A549 treated with DMSO at 1 μM for 4 hours (cell line): ENCODE data around the gene FAM53B. TPM values are rescaled to one million over a fixed set of nuclear protein-coding genes. Genes with fewer than 3 reads are reported as not detected.

Experiments used
- total RNA-seq: library from RNA; stranded (reverse); fragments of 200-300 nt; extraction: Qiagen RNA extraction; gene quantifications from 5 replicates; pipeline ENCODE4 v1.2.3, GENCODE V29; 2022; ENCODE audit warnings: low read depth

The FAM53B gene
- total RNA-seq, result 11.1 to 14.6 TPM (median 13.1 TPM) in 5 replicates

GRCh38 chr10:124744102-124745050, at the start of gene FAM53B:
TSS of gene FAM53B (minus strand) at chr10:124744378. CDS start at chr10:124706713, 37,665 bp downstream.

GRCh38 chr10:124791547-124792348, 47.6 kb upstream of the FAM53B start, which contains the start of gene EEF1AKMT2:
TSS of gene EEF1AKMT2 (minus strand) at chr10:124791887. CDS start at chr10:124791833, 54 bp downstream.

Other genes starting within 250 kb of the FAM53B start
- 16.2 to 19.5 TPM (median 18.3 TPM) in 5 replicates for gene EEF1AKMT2, start 47.5 kb upstream of the FAM53B start, total RNA-seq
- gene ABRAXAS2, start 57.4 kb upstream of the FAM53B start, total RNA-seq, result 14.1 to 17.4 TPM (median 15.7 TPM) in 5 replicates
- gene ZRANB1, start 197.7 kb upstream of the FAM53B start, total RNA-seq, result 8.0 to 10.8 TPM (median 10.4 TPM) in 5 replicates